Neuronal stem cell (in vitro differentiated cells): ENCODE data around the gene DRC7.
"Not testable (repeated sequence)": the region's sequence is repeated elsewhere in the genome, so short reads cannot be mapped to it uniquely, and the experiment has no call there.

ENCODE experiments used
- DNase-seq: peaks from one replicate; pipeline ENCODE4 v3.0.0-alpha.2; 2013; ENCODE audit warnings: low spot score
- H2AFZ ChIP-seq: one replicate; pipeline ENCODE4 v1.6.1; 2013; ENCODE audit warnings: mild to moderate bottlenecking, low read length, inconsistent platforms
- H2AK5ac ChIP-seq: 2 replicates; pipeline ENCODE4 v1.6.1; 2013; ENCODE audit warnings: low read depth, mild to moderate bottlenecking, inconsistent platforms, low read length, moderate library complexity, mixed read lengths
- H2BK120ac ChIP-seq: 2 replicates; pipeline ENCODE4 v1.6.1; 2013; ENCODE audit warnings: low read depth, mild to moderate bottlenecking, inconsistent platforms, low read length, moderate library complexity, mixed read lengths
- H2BK12ac ChIP-seq: one replicate; pipeline ENCODE4 v1.6.1; 2013; ENCODE audit warnings: low read length, inconsistent platforms
- H2BK15ac ChIP-seq: 2 replicates; pipeline ENCODE4 v1.6.1; 2013; ENCODE audit warnings: mild to moderate bottlenecking, low read length, inconsistent platforms, mixed read lengths
- H2BK5ac ChIP-seq: one replicate; pipeline ENCODE4 v1.6.1; 2013; ENCODE audit warnings: inconsistent platforms, mild to moderate bottlenecking, low read length, moderate library complexity
- H3K14ac ChIP-seq: one replicate; pipeline ENCODE4 v1.6.1; 2013; ENCODE audit warnings: low read length, inconsistent platforms
- H3K18ac ChIP-seq: 2 replicates; pipeline ENCODE4 v1.6.1; 2013; ENCODE audit warnings: low read length, inconsistent platforms
- H3K23ac ChIP-seq: 2 replicates; pipeline ENCODE4 v1.6.1; 2013; ENCODE audit warnings: low read depth, mild to moderate bottlenecking, mixed read lengths, low read length, inconsistent platforms; ENCODE audit not compliant: poor library complexity
- H3K27ac ChIP-seq: replicated peaks from 3 replicates; pipeline ENCODE4 v1.5.1; 2013; ENCODE audit warnings: low read length, inconsistent platforms
- H3K27me3 ChIP-seq, 3 experiments: 2 replicates each; pipeline ENCODE4 v1.6.1; 2013; ENCODE audit warnings: low read length in 3 of 3, mild to moderate bottlenecking in 2 of 3, inconsistent platforms in 1 of 3, low read depth in 1 of 3, mixed read lengths in 1 of 3, moderate library complexity in 1 of 3; ENCODE audit not compliant: control insufficient read depth in 3 of 3, insufficient read depth in 3 of 3
- H3K36me3 ChIP-seq, 2 donors: replicated peaks in 1 of 2; 2 replicates each; pipeline ENCODE4 v1.6.1; 2013; ENCODE audit warnings: low read length in 2 of 2; ENCODE audit not compliant: control insufficient read depth in 2 of 2, insufficient read depth in 2 of 2
- H3K4ac ChIP-seq: 2 replicates; pipeline ENCODE4 v1.6.1; 2013; ENCODE audit warnings: inconsistent platforms, mild to moderate bottlenecking, low read length, moderate library complexity
- H3K4me1 ChIP-seq, 2 donors: 1 replicate in 1 of 2; 2 replicates in 1 of 2; pipeline ENCODE4 v1.6.1; 2013; ENCODE audit warnings: low read length in 2 of 2, low read depth in 1 of 2; ENCODE audit not compliant: control insufficient read depth in 2 of 2, insufficient read depth in 1 of 2
- H3K4me2 ChIP-seq: one replicate; pipeline ENCODE4 v1.6.1; 2013; ENCODE audit warnings: mild to moderate bottlenecking, low read length, inconsistent platforms; ENCODE audit not compliant: insufficient read depth, poor library complexity, severe bottlenecking
- H3K4me3 ChIP-seq, 2 donors: 2 replicates each; pipeline ENCODE4 v1.5.1; 2013; ENCODE audit warnings: low read length in 2 of 2, mild to moderate bottlenecking in 2 of 2, inconsistent platforms in 1 of 2, moderate library complexity in 1 of 2
- H3K79me1 ChIP-seq: one replicate; pipeline ENCODE4 v1.6.1; 2013; ENCODE audit warnings: low read depth, mild to moderate bottlenecking, inconsistent platforms, low read length, moderate library complexity
- H3K9ac ChIP-seq: one replicate; pipeline ENCODE4 v1.6.1; 2013; ENCODE audit warnings: mild to moderate bottlenecking, low read depth, low read length, inconsistent platforms; ENCODE audit not compliant: poor library complexity
- H3K9me3 ChIP-seq, 2 donors: replicated peaks in 1 of 2; 2 replicates each; pipeline versions ENCODE3 to v1.6.1; 2013; ENCODE audit warnings: low read length in 2 of 2, mild to moderate bottlenecking in 2 of 2, inconsistent platforms in 1 of 2, low read depth in 1 of 2, mixed read lengths in 1 of 2, moderate library complexity in 1 of 2; ENCODE audit not compliant: control insufficient read depth in 2 of 2, insufficient read depth in 1 of 2
- H4K8ac ChIP-seq: one replicate; pipeline ENCODE4 v1.6.1; 2013; ENCODE audit warnings: low read depth, mild to moderate bottlenecking, inconsistent platforms, low read length, moderate library complexity
- H4K91ac ChIP-seq: one replicate; pipeline ENCODE4 v1.6.1; 2013; ENCODE audit warnings: low read length, low read depth, mild to moderate bottlenecking, inconsistent platforms; ENCODE audit not compliant: poor library complexity
- WGBS, 2 donors: extraction: QIAGEN DNeasy Blood & Tissue Kit; methylation state at CpG; one replicate each; pipeline ENCODE4 v1.1.7; 2013; ENCODE audit warnings: missing lambda C conversion rate in 2 of 2, mixed read lengths in 1 of 2; ENCODE audit not compliant: insufficient read length in 2 of 2, insufficient replicate concordance in 1 of 2; ENCODE audit errors: extremely low coverage in 2 of 2; 5-methylcytosine and 5-hydroxymethylcytosine counted together

Gene DRC7

GRCh38 chr16:57729182-57729484, 34.5 kb downstream of the DRC7 start:
- H2BK12ac ChIP-seq, result no peak overlapping the region

GRCh38 chr16:57729852-57730251, 35.2 kb downstream of the DRC7 start:
- not testable (repeated sequence) for H3K14ac ChIP-seq, H3K18ac ChIP-seq, H3K27me3 ChIP-seq, H2AFZ ChIP-seq, H2BK5ac ChIP-seq, H3K27ac ChIP-seq, H2BK15ac ChIP-seq, H2AK5ac ChIP-seq, H3K36me3 ChIP-seq, H3K4me2 ChIP-seq, H3K4me1 ChIP-seq, H3K9me3 ChIP-seq, H2BK120ac ChIP-seq, H4K8ac ChIP-seq, H3K9ac ChIP-seq, H3K23ac ChIP-seq, H4K91ac ChIP-seq, DNase-seq, H3K4me3 ChIP-seq, H3K4ac ChIP-seq, H3K79me1 ChIP-seq, H2BK12ac ChIP-seq
- 100% methylated on average over 2 of the region's 6 CpGs; no CpG with 5 or more reads in 1 of the 2 donors for WGBS, 2 donors

More at GRCh38 chr16:57729182-57729484, 34.5 kb downstream of the DRC7 start:
- H2BK120ac ChIP-seq, result no peak overlapping the region
- H3K4me3 ChIP-seq, result no peak overlapping the region
- no CpG with 5 or more reads among the region's 1 CpG for WGBS, 2 donors
- no peak overlapping the region for H2AK5ac ChIP-seq
- H3K79me1 ChIP-seq, result no peaks in the 10 kb centered on the region
- H3K23ac ChIP-seq, result no peak overlapping the region
- H3K27ac ChIP-seq, result no peak overlapping the region
- no peak overlapping the region for H3K9ac ChIP-seq
- no peak overlapping the region for H4K8ac ChIP-seq
- no peak for DNase-seq
- H4K91ac ChIP-seq, result no peak overlapping the region
- H3K27me3 ChIP-seq, result no peaks in the 10 kb centered on the region
- no peak overlapping the region for H3K14ac ChIP-seq
- H2AFZ ChIP-seq, result no peak overlapping the region
- H2BK5ac ChIP-seq, result no peak overlapping the region
- H3K4me1 ChIP-seq, result no peaks in the 10 kb centered on the region
- peaks cover 0 to 2% of the 10 kb centered on the region in 2 donors for H3K9me3 ChIP-seq
- no peaks in the 10 kb centered on the region for H3K36me3 ChIP-seq
- no peak overlapping the region for H2BK15ac ChIP-seq
- H3K4me2 ChIP-seq, result no peak overlapping the region
- no peak overlapping the region for H3K18ac ChIP-seq
- H3K4ac ChIP-seq, result no peak overlapping the region

GRCh38 chr16:57730771-57731730, 36.4 kb downstream of the DRC7 start:
- no peak overlapping the region for H3K27ac ChIP-seq
- H2BK15ac ChIP-seq, result no peak overlapping the region
- H3K4ac ChIP-seq, result no peak overlapping the region
- peak overlapping the region; percentile 9 for H3K9ac ChIP-seq
- no peak overlapping the region for H3K23ac ChIP-seq
- no peak overlapping the region for H3K4me2 ChIP-seq
- no peak overlapping the region for H2BK120ac ChIP-seq
- H2BK12ac ChIP-seq, result no peak overlapping the region
- H3K14ac ChIP-seq, result no peak overlapping the region
- no peak overlapping the region for H2AFZ ChIP-seq
- no CpG with 5 or more reads among the region's 13 CpGs for WGBS, 2 donors
- H4K8ac ChIP-seq, result no peak overlapping the region
- no peak for DNase-seq
- no peak overlapping the region for H3K18ac ChIP-seq
- H3K36me3 ChIP-seq, result no peaks in the 10 kb centered on the region
- H3K9me3 ChIP-seq, result no peaks in the 10 kb centered on the region
- H4K91ac ChIP-seq, result no peak overlapping the region
- no peak overlapping the region for H2AK5ac ChIP-seq
- H3K27me3 ChIP-seq, result no peaks in the 10 kb centered on the region
- no peak overlapping the region for H2BK5ac ChIP-seq
- no peak overlapping the region for H3K4me3 ChIP-seq
- H3K4me1 ChIP-seq, result peaks cover 1 to 3% of the 10 kb centered on the region in 2 donors
- no peaks in the 10 kb centered on the region for H3K79me1 ChIP-seq

- Histone ChIP-seq H2BK12ac (no peak overlapping the region), H3K9me3 (no peaks in the 10 kb centered on the region), H4K8ac (no peak overlapping the region), H2BK15ac (no peak overlapping the region), H3K14ac (no peak overlapping the region), H3K36me3 (peaks cover 0 to 1% of the 10 kb centered on the region in 2 donors), H3K4me3 (no peak overlapping the region), H3K27me3 (no peaks in the 10 kb centered on the region), H3K18ac (no peak overlapping the region), H2BK5ac (no peak overlapping the region), H2BK120ac (no peak overlapping the region), H4K91ac (no peak overlapping the region), H3K9ac (no peak overlapping the region), H2AFZ (no peak overlapping the region), H2AK5ac (no peak overlapping the region), H3K4me2 (no peak overlapping the region), H3K4ac (no peak overlapping the region), H3K79me1 (no peaks in the 10 kb centered on the region), H3K4me1 (peaks cover 8 to 11% of the 10 kb centered on the region in 2 donors), H3K23ac (no peak overlapping the region), H3K27ac (no peak overlapping the region)
- DNase-seq, result no peak
- WGBS, 2 donors, result no CpG with 5 or more reads among the region's 2 CpGs
These were observed 37.4 kb downstream of the DRC7 start for GRCh38 chr16:57732037-57732436.
